Testis (tissue), 3 donors: Measurements from ENCODE around the gene PACS1. TPM values are rescaled to one million over a fixed set of nuclear protein-coding genes. Genes with fewer than 3 reads are reported as not detected.

Source experiments
- DNase-seq: peaks from one replicate; pipeline ENCODE4 v3.0.0-alpha.2; 2019
- H3K27ac ChIP-seq, 2 donors: fragments of 200-600 bp; sonication (generic); one replicate each; pipeline ENCODE4 v1.5.1; 2019
- H3K27me3 ChIP-seq: fragments of 200-600 bp; sonication (generic); one replicate; pipeline ENCODE4 v1.5.1; 2019
- H3K36me3 ChIP-seq: fragments of 200-600 bp; sonication (generic); one replicate; pipeline ENCODE4 v1.5.1; 2017; ENCODE audit warnings: low read depth; ENCODE audit errors: missing control alignments
- H3K4me1 ChIP-seq: fragments of 200-600 bp; sonication (generic); one replicate; pipeline ENCODE4 v1.5.1; 2019
- H3K4me3 ChIP-seq, 2 donors: fragments of 200-600 bp; sonication (generic); one replicate each; pipeline ENCODE4 v1.5.1; 2017 to 2019
- H3K9me3 ChIP-seq: fragments of 200-600 bp; sonication (generic); one replicate; pipeline ENCODE4 v1.5.1; 2017
- CTCF ChIP-seq, 3 experiments: fragments of 450-650 bp in 2 of 3; fragments of 200-600 bp in 1 of 3; sonication (generic) in 1 of 3; IDR thresholded peaks; one replicate each; pipeline ENCODE4 v1.5.1; 2016 to 2019; ENCODE audit warnings: antibody characterized with exemption in 3 of 3, mild to moderate bottlenecking in 2 of 3, moderate library complexity in 1 of 3
- POLR2A ChIP-seq: fragments of 450-650 bp; IDR thresholded peaks from one replicate; pipeline ENCODE4 v1.6.1; 2017; ENCODE audit warnings: antibody characterized with exemption, mild to moderate bottlenecking, moderate library complexity
- WGBS, 2 donors: methylation state at CpG; one replicate each; pipeline ENCODE4 v1.1.5; 2018; 5-methylcytosine and 5-hydroxymethylcytosine counted together
- intact Hi-C: fragments of 100-400 bp; cut with DNase I; formaldehyde crosslinking; loops from one replicate; pipeline ENCODE4 v1.15.1; 2023; ENCODE audit warnings: low total_unique reads
- polyA plus RNA-seq: library from polyadenylated mRNA; stranded (reverse); fragments of 350-450 nt; fragmentation: Illumina TruSeq; extraction: RNeasy Lipid Tissue Mini Kit (QIAGEN cat#74804); gene quantifications from one replicate; pipeline ENCODE4 v1.2.3, GENCODE V29; 2014; ENCODE audit warnings: low read depth, low replicate concordance; ENCODE audit not compliant: insufficient read depth
- total RNA-seq, 2 donors: library from RNA; depleted of rRNA; stranded (reverse); fragments of >200 nt; gene quantifications; one replicate each; pipeline ENCODE4 v1.2.3, GENCODE V29; 2016

Gene PACS1
- total and polyA plus RNA-seq, 3 donors from 2014 or later: 111 to 131 (median 130) TPM

GRCh38 chr11:66026017-66026529 is 44.0 kb upstream of the PACS1 start, which contains the start of gene CATSPER1:
Gene CATSPER1, minus strand, starts transcription at chr11:66026479. Its CDS starts 100 bp downstream, at chr11:66026379.
- intact Hi-C loops: no loop called here
- no peak for TF ChIP-seq CTCF (IDR thresholded peaks at IDR 0.05)
- TF ChIP-seq POLR2A: no peak
- no peaks in the 10 kb centered on the region for H3K27me3 ChIP-seq

GRCh38 chr11:66032957-66033735 is 36.9 kb upstream of the PACS1 start:
- H3K27ac ChIP-seq: no peak overlapping the region
- DNase-seq: no peak
- H3K36me3 ChIP-seq: no peaks in the 10 kb centered on the region
- intact Hi-C loops: no loop called here
- H3K4me3 ChIP-seq: no peak overlapping the region
- no peaks in the 10 kb centered on the region for H3K27me3 ChIP-seq
- TF ChIP-seq POLR2A (no peak), CTCF (IDR thresholded peaks at IDR 0.05) (no peak)
- H3K4me1 ChIP-seq: no peaks in the 10 kb centered on the region
- H3K9me3 ChIP-seq: no peaks in the 10 kb centered on the region
- 85 to 86% methylated on average over 8 of the region's 8 CpGs for WGBS, 2 donors

More at GRCh38 chr11:66026017-66026529, 44.0 kb upstream of the PACS1 start, which contains the start of gene CATSPER1:
- no peak for DNase-seq
- no peaks in the 10 kb centered on the region for H3K9me3 ChIP-seq
- peaks cover 6% of the 10 kb centered on the region for H3K4me1 ChIP-seq
- H3K4me3 ChIP-seq: no peak within 1 kb of the TSS
- 88 to 91% methylated on average over 18 of the region's 18 CpGs for WGBS, 2 donors
- no peaks in the 10 kb centered on the region for H3K36me3 ChIP-seq
- H3K27ac ChIP-seq: no peak within 1 kb of the TSS

GRCh38 chr11:66035653-66036333 is 34.3 kb upstream of the PACS1 start:
- intact Hi-C loops: no loop called here
- H3K4me3 ChIP-seq: no peak overlapping the region
- TF ChIP-seq CTCF (IDR thresholded peaks at IDR 0.05): no peak
- no peak for TF ChIP-seq POLR2A
- H3K36me3 ChIP-seq: no peaks in the 10 kb centered on the region
- no peaks in the 10 kb centered on the region for H3K4me1 ChIP-seq
- no peaks in the 10 kb centered on the region for H3K27me3 ChIP-seq
- 65 to 67% methylated on average over 9 of the region's 9 CpGs for WGBS, 2 donors
- DNase-seq: no peak
- H3K9me3 ChIP-seq: no peaks in the 10 kb centered on the region
- H3K27ac ChIP-seq: no peak overlapping the region

GRCh38 chr11:66036334-66036710 is 33.8 kb upstream of the PACS1 start:
- Histone ChIP-seq H3K4me3 (no peak overlapping the region), H3K27ac (no peak overlapping the region), H3K36me3 (no peaks in the 10 kb centered on the region), H3K4me1 (no peaks in the 10 kb centered on the region), H3K9me3 (no peaks in the 10 kb centered on the region), H3K27me3 (no peaks in the 10 kb centered on the region)
- TF ChIP-seq CTCF (IDR thresholded peaks at IDR 0.05) (no peak), POLR2A (no peak)
- DNase-seq: no peak
- intact Hi-C loops: no loop called here
- WGBS, 2 donors: 69 to 81% methylated on average over 5 of the region's 5 CpGs
